Esophagus squamous epithelium (tissue), 5 donors: ENCODE measurements around the gene CFAP410. TPM values are rescaled to one million over a fixed set of nuclear protein-coding genes. Genes with fewer than 3 reads are reported as not detected.

Experiments used
- DNase-seq: peaks from one replicate; lab custom pipeline; 2025; lab: John Stamatoyannopoulos, UW
- H3K27ac ChIP-seq, 4 donors: fragments of 200-600 bp; sonication (generic); one replicate each; pipeline ENCODE4 v1.5.1; 2016 to 2019; ENCODE audit warnings: mild to moderate bottlenecking in 1 of 4
- H3K27me3 ChIP-seq, 4 donors: fragments of 200-600 bp; sonication (generic); 1 replicate in 3 of 4; 2 replicates in 1 of 4; pipeline versions ENCODE4 v1.5.1 to v1.6.0; 2017 to 2021; ENCODE audit warnings: antibody characterized with exemption in 1 of 4
- H3K36me3 ChIP-seq, 3 donors: fragments of 200-600 bp; sonication (generic); one replicate each; pipeline ENCODE4 v1.5.1; 2016 to 2019
- H3K4me1 ChIP-seq, 3 donors: fragments of 200-600 bp; sonication (generic); one replicate each; pipeline ENCODE4 v1.5.1; 2017 to 2019
- H3K4me3 ChIP-seq, 4 donors: fragments of 200-600 bp; sonication (generic); 1 replicate in 3 of 4; 2 replicates in 1 of 4; pipeline ENCODE4 v1.5.1; 2016 to 2019; ENCODE audit warnings: mild to moderate bottlenecking in 2 of 4, moderate library complexity in 1 of 4
- H3K9me3 ChIP-seq, 3 donors: fragments of 200-600 bp; sonication (generic); one replicate each; pipeline ENCODE4 v1.5.1; 2016 to 2019
- POLR2A ChIP-seq, 4 donors: fragments of 450-650 bp; IDR thresholded peaks; one replicate each; pipeline ENCODE4 v1.6.1; 2017; ENCODE audit warnings: antibody characterized with exemption in 4 of 4, mild to moderate bottlenecking in 4 of 4, moderate library complexity in 3 of 4
- WGBS, 2 donors: methylation state at CpG; one replicate each; pipeline ENCODE4 v1.1.5; 2018; 5-methylcytosine and 5-hydroxymethylcytosine counted together
- intact Hi-C: fragments of 100-400 bp; cut with DNase I; formaldehyde crosslinking; loops from one replicate; pipeline ENCODE4 v1.15.0; 2022
- total RNA-seq, 4 donors: library from RNA; depleted of rRNA; stranded (reverse); fragments of >200 nt; gene quantifications; one replicate each; pipeline ENCODE4 v1.1.0, GENCODE V29; 2016
- TF ChIP-seq, protein P1 (sequence below), 6 experiments: fragments of 450-650 bp in 4 of 6; fragments of 200-600 bp in 2 of 6; sonication (generic) in 2 of 6; IDR thresholded peaks; one replicate each; pipeline ENCODE4 v1.5.1; 2016 to 2019; ENCODE audit warnings: antibody characterized with exemption in 6 of 6, mild to moderate bottlenecking in 4 of 6, moderate library complexity in 4 of 6
- donor health status: DM: yes; HTN: yes; CAD: no.

Gene CFAP410
- total RNA-seq, 4 donors from 2014 or later, result 7.9 to 21.8 (median 13.7) TPM

DNA sequence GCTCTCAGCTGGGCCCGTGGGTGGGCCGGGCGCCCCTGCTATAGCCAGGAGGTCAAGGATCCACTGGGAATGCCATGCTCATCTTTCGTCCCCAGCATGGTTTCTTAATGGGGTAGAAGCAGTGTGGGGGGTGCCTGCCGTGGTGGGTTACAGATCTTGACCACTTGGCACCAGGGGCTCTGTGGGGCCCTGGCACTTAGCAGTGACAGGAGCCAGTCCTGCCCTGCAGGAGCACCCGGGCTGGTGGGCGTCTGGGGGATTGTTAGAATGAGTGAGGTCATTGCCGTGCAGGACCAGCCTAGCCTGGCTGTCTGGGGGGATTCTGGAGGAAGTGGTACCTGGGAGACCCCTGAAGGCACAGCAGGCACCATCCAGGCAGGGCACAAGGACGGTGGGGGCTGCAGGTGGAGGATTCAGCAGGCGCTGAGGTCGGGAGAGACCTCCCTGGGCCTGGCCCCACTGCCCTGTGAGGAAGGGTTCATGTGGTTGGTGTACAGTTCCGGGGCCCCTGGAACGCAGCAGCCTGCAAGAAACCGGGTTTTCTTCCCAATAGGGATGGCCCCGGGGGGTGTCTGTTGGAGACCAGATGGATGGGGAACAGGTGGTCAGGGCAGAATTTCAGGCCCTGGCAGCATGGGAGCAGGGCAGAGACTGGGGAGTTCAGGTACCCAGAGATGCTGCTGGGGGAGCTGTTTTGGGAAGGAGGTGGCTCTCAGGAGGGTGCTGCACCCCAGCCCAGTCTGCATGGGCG, 48.7 kb downstream of the CFAP410 start:
- no peak for DNase-seq
- 88% methylated on average over 5 of the region's 16 CpGs; no CpG with 5 or more reads in 1 of the 2 donors for WGBS, 2 donors
- H3K9me3 ChIP-seq, result no peaks in the 10 kb centered on the region
- H3K27ac ChIP-seq, result no peak overlapping the region
- intact Hi-C loops, result no loop called here
- TF ChIP-seq, protein P1, sequence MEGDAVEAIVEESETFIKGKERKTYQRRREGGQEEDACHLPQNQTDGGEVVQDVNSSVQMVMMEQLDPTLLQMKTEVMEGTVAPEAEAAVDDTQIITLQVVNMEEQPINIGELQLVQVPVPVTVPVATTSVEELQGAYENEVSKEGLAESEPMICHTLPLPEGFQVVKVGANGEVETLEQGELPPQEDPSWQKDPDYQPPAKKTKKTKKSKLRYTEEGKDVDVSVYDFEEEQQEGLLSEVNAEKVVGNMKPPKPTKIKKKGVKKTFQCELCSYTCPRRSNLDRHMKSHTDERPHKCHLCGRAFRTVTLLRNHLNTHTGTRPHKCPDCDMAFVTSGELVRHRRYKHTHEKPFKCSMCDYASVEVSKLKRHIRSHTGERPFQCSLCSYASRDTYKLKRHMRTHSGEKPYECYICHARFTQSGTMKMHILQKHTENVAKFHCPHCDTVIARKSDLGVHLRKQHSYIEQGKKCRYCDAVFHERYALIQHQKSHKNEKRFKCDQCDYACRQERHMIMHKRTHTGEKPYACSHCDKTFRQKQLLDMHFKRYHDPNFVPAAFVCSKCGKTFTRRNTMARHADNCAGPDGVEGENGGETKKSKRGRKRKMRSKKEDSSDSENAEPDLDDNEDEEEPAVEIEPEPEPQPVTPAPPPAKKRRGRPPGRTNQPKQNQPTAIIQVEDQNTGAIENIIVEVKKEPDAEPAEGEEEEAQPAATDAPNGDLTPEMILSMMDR (IDR thresholded peaks at IDR 0.05), result no peak
- TF ChIP-seq POLR2A (IDR thresholded peaks at IDR 0.05), result no peak
- H3K36me3 ChIP-seq, result no peaks in the 10 kb centered on the region
- H3K4me1 ChIP-seq, result peaks cover 0 to 21% (median 14%) of the 10 kb centered on the region in 3 donors
- H3K4me3 ChIP-seq, result no peak overlapping the region
- H3K27me3 ChIP-seq, result peaks cover 0 to 86% (median 3%) of the 10 kb centered on the region in 4 donors

DNA sequence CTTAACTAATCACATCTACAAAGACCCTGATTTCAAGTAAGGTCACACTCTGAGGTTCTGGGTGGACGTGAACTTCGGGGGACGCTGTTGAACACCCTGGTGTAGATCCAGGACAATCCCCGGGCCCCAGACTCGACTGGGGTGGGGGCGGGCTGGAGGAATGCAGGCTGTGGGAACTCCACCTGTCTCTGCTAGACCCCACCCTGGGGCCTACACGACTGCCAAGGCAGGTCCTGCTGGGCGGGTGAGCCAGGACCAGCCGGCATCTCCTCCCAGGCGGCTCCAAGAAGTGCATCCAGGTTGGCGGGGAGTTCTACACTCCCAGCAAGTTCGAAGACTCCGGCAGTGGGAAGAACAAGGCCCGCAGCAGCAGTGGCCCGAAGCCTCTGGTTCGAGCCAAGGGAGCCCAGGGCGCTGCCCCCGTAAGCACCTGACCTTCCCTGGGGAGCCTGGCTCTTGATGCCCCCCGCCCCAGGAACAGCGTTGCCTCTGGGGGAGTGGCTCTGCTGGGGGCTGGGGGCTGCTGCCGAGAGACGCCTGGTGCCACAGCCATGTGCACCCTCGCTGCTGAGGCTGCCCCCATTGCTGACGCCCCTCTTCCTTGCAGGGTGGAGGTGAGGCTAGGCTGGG, 49.7 kb downstream of the CFAP410 start:
- TF ChIP-seq, protein P1 (IDR thresholded peaks at IDR 0.05), result no peak
- no peak for TF ChIP-seq POLR2A (IDR thresholded peaks at IDR 0.05)
- no peaks in the 10 kb centered on the region for H3K9me3 ChIP-seq
- no peak for DNase-seq
- H3K4me3 ChIP-seq, result no peak overlapping the region
- no peak overlapping the region for H3K27ac ChIP-seq
- no CpG with 5 or more reads among the region's 24 CpGs for WGBS, 2 donors
- peaks cover 0 to 86% (median 3%) of the 10 kb centered on the region in 4 donors for H3K27me3 ChIP-seq
- no peaks in the 10 kb centered on the region for H3K36me3 ChIP-seq
- H3K4me1 ChIP-seq, result peaks cover 0 to 15% (median 5%) of the 10 kb centered on the region in 3 donors
- intact Hi-C loops, result no loop called here

DNA sequence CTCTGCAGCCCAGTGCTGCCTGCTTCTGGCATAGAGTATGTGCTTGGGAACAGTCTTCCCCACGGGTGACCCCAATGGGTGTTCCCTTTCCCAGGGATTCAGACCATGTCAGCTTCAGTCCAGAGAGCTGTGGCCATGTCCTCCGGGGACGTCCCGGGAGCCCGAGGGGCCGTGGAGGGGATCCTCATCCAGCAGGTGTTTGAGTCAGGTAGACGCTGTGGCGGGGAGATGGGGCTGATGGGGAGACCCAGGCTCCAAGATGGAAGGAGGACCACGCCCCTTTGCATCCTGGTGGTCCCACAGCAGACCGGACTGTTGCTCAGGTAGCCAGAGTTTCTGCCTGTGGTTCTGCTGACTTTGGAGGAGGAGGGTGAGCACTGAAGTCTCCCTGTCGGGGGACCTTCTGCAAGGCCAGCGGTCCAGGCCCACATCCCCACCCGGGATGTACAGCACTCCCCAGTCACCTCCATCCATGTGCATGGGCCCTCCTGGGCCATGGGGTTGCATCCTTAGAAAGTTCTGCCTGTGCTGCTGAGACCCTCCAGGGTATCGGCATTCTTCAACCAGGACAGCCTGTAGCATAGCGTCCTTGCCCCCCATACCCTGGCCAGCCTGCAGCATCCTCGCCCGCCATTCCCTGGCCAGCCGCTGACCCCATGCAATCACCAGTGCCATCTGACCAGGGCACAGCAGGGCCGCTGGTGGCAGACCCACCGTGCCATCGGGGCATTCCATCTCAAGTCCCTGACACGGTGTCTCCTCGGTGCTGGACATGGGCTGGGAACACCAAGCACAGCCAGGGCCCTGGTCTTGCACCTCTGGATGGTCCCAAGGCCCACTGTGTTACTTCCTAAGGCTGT, 50.7 kb downstream of the CFAP410 start:
- TF ChIP-seq, protein P1 (IDR thresholded peaks at IDR 0.05), result no peak
- no peak for TF ChIP-seq POLR2A (IDR thresholded peaks at IDR 0.05)
- H3K27me3 ChIP-seq, result peaks cover 0 to 90% (median 3%) of the 10 kb centered on the region in 4 donors
- no peak overlapping the region for H3K27ac ChIP-seq
- H3K36me3 ChIP-seq, result no peaks in the 10 kb centered on the region
- H3K4me1 ChIP-seq, result peaks cover 0 to 17% (median 5%) of the 10 kb centered on the region in 3 donors
- no peak overlapping the region for H3K4me3 ChIP-seq
- intact Hi-C loops, result no loop called here
- WGBS, 2 donors, result 79% methylated on average over 3 of the region's 23 CpGs; no CpG with 5 or more reads in 1 of the 2 donors
- no peak for DNase-seq
- H3K9me3 ChIP-seq, result no peaks in the 10 kb centered on the region

DNA sequence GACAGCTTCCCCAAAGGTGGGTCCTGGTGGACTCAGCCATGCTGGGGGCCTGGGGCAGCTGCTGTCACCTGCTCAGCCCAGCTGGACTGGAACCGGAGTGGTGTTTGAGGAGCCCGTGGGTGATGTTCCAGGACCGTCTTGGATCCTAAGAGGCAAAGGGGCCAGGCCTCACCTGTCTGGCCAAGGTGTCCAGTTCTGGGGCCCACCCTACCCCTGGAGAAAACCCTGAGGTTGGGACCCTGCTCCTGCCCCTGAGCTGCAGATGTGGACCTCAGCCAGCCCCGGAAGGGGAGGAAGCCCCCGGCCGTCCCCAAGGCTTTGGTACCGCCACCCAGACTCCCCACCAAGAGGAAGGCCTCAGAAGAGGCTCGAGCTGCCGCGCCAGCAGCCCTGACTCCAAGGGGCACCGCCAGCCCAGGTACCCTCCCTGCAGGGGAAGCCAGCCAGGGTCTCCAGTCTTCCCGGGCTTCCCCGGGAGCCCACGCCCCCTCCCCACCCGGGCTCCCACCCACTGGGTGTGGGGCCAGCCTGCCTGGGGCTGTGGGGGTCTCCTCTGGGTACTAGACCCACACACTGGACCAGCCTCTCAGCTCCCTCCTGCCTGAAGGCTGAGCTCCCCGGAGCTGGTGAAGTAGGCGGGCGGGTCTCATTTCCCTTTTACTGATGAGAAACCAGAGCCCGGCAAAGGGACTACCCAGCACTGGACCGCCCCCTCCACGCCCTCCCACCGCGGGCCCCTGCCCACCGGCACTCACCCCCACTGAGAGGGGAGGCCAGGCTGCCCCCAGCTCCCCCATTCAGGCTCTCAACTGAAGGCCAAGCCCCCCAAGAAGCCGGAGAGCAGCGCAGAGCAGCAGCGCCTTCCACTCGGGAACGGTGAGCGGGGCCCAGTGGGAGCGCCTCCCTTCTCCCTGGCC, 52.2 kb downstream of the CFAP410 start:
- intact Hi-C loops, result no loop called here
- no peak for DNase-seq

More for the DNA sequence above, 52.2 kb downstream of the CFAP410 start:
- TF ChIP-seq, protein P1 (IDR thresholded peaks at IDR 0.05), result no peak
- TF ChIP-seq POLR2A (IDR thresholded peaks at IDR 0.05), result no peak
- H3K4me3 ChIP-seq, result no peak overlapping the region
- H3K27me3 ChIP-seq, result peaks cover 0 to 82% (median 3%) of the 10 kb centered on the region in 4 donors
- no peaks in the 10 kb centered on the region for H3K9me3 ChIP-seq
- H3K27ac ChIP-seq, result no peak overlapping the region
- H3K36me3 ChIP-seq, result no peaks in the 10 kb centered on the region
- WGBS, 2 donors, result 83% methylated on average over 3 of the region's 31 CpGs; no CpG with 5 or more reads in 1 of the 2 donors
- H3K4me1 ChIP-seq, result peaks cover 0 to 21% (median 5%) of the 10 kb centered on the region in 3 donors
